K562 (cell line): ENCODE data around the gene PTCH1. TPM values are rescaled to one million over a fixed set of nuclear protein-coding genes. Genes with fewer than 3 reads are reported as not detected.
A peak's percentile ranks its signal among the peaks of the same experiment; 100 is the strongest.

ENCODE experiments used
- ATAC-seq: fragments of 200-7000 bp; cut with Tn5 transposase; 3 replicates; pipeline ENCODE4 v1.9.1; 2020; ENCODE audit warnings: moderate library complexity
- BruUV-seq: library from RNA; stranded (reverse); fragments of 400-500 nt; replicated peaks from 2 replicates; lab custom pipeline; 2021; lab: Mats Ljungman, UMichigan
- CTCF ChIA-PET: fragments of 300-600 bp; formaldehyde crosslinking; extraction: SDS; loops from one replicate; lab custom pipeline; 2021; ENCODE audit warnings: low intra/inter-chr PET ratio; lab: Yijun Ruan, JAX
- POLR2A ChIA-PET: fragments of 300-600, 350-650 bp; sonication (Branson Sonifier 250); formaldehyde crosslinking; extraction: SDS; loops from one replicate; lab custom pipeline; 2021; ENCODE audit warnings: antibody characterized with exemption, inconsistent platforms; lab: Yijun Ruan, JAX
- DNase-seq, 4 experiments: peaks; one replicate each; pipeline versions ENCODE4 v3.0.0 to v3.0.0-alpha.2; 2011 to 2018; ENCODE audit warnings: low spot score in 3 of 4, mixed read lengths in 3 of 4; ENCODE audit errors: extremely low read depth in 1 of 4
- FAIRE-seq: peaks from 2 replicates; lab custom pipeline; 2011; peaks lifted over from hg19 to GRCh38; lab: Jason Lieb, UNC
- H2AFZ ChIP-seq: 2 replicates; pipeline ENCODE4 v1.6.0; 2011; ENCODE audit warnings: low read depth, low read length, control low read depth, inconsistent platforms
- H3K27ac ChIP-seq: fragments of 200-600 bp; 3 replicates; pipeline ENCODE4 v1.8.0; 2011; ENCODE audit warnings: low read depth, mild to moderate bottlenecking, control low read depth, inconsistent platforms, low read length, moderate library complexity, mixed read lengths; ENCODE audit errors: extremely low read depth
- H3K27me3 ChIP-seq, 2 experiments: fragments of 300-600 bp in 1 of 2; 2 replicates in 1 of 2; 3 replicates in 1 of 2; pipeline versions ENCODE4 v1.6.0 to v1.8.0; 2011; ENCODE audit warnings: inconsistent platforms in 2 of 2, low read length in 2 of 2, mild to moderate bottlenecking in 1 of 2, mixed read lengths in 1 of 2, moderate library complexity in 1 of 2; ENCODE audit not compliant: control insufficient read depth in 2 of 2, insufficient read depth in 2 of 2
- H3K36me3 ChIP-seq: fragments of 300-600 bp; 3 replicates; pipeline ENCODE4 v1.8.0; 2011; ENCODE audit warnings: mild to moderate bottlenecking, low read length, inconsistent platforms; ENCODE audit not compliant: control insufficient read depth, insufficient read depth
- H3K4me1 ChIP-seq, 2 experiments: fragments of 200-600 bp in 1 of 2; replicated peaks in 1 of 2; 2 replicates in 1 of 2; 3 replicates in 1 of 2; pipeline versions ENCODE4 v1.5.1 to v1.8.0; 2011; ENCODE audit warnings: inconsistent platforms in 2 of 2, low read length in 2 of 2, mild to moderate bottlenecking in 1 of 2, mixed read lengths in 1 of 2, moderate library complexity in 1 of 2; ENCODE audit not compliant: control insufficient read depth in 2 of 2, insufficient read depth in 2 of 2
- H3K4me2 ChIP-seq: 2 replicates; pipeline ENCODE4 v1.6.1; 2011; ENCODE audit warnings: low read length, control low read depth, inconsistent platforms, mixed read lengths; ENCODE audit not compliant: insufficient read depth
- H3K4me3 ChIP-seq: fragments of 200-600 bp; sonication (generic), shearing (Covaris generic); 2 replicates; pipeline ENCODE4 v1.5.1; 2016; ENCODE audit warnings: control low read depth, inconsistent platforms
- H3K79me2 ChIP-seq: fragments of 200-600 bp; 3 replicates; pipeline ENCODE4 v1.8.0; 2011; ENCODE audit warnings: low read length, inconsistent platforms; ENCODE audit not compliant: control insufficient read depth, insufficient read depth
- H3K9ac ChIP-seq, 2 experiments: 2 replicates each; pipeline versions ENCODE4 v1.6.0 to v1.6.1; 2011; ENCODE audit warnings: low read depth in 2 of 2, low read length in 2 of 2, control low read depth in 1 of 2, inconsistent platforms in 1 of 2, mild to moderate bottlenecking in 1 of 2, mixed read lengths in 1 of 2; ENCODE audit not compliant: insufficient read depth in 1 of 2
- H3K9me1 ChIP-seq: one replicate; pipeline ENCODE4 v1.6.0; 2011; ENCODE audit warnings: inconsistent platforms, mild to moderate bottlenecking, low read length, moderate library complexity; ENCODE audit not compliant: control insufficient read depth, insufficient read depth
- H3K9me3 ChIP-seq: replicated peaks from 2 replicates; pipeline ENCODE4 v1.5.1; 2011; ENCODE audit warnings: low read depth, low read length, inconsistent platforms; ENCODE audit not compliant: control insufficient read depth, insufficient read depth
- H4K20me1 ChIP-seq: replicated peaks from 2 replicates; pipeline ENCODE4 v1.6.1; 2011; ENCODE audit warnings: low read length, inconsistent platforms, mixed read lengths; ENCODE audit not compliant: control insufficient read depth, insufficient read depth
- ARID3B ChIP-seq: fragments of 250-450 bp; sonication (Bioruptor Pico); IDR thresholded peaks from 2 replicates; pipeline ENCODE4 v1.4.0; 2020; ENCODE audit warnings: borderline replicate concordance
- CEBPB ChIP-seq: fragments of 450-650 bp; IDR thresholded peaks from 2 replicates; pipeline ENCODE4 v1.6.1; 2016; ENCODE audit warnings: missing genetic modification characterization, missing compliant biosample characterization
- SPI1 ChIP-seq: IDR thresholded peaks from 2 replicates; pipeline ENCODE4 v1.6.1; 2011; ENCODE audit warnings: low read depth, low read length, control low read depth, borderline replicate concordance
- WGBS: fragments of 100-300 bp; shearing (Covaris generic); methylation state at CpG from one replicate; pipeline ENCODE4 v1.1.6; 2016; ENCODE audit warnings: low coverage, mixed read lengths; ENCODE audit not compliant: insufficient coverage; ENCODE audit errors: missing lambda C conversion rate; 5-methylcytosine and 5-hydroxymethylcytosine counted together
- in situ Hi-C: fragments of 300-500 bp; cut with MboI; formaldehyde crosslinking; loops from 4 replicates; pipeline ENCODE4 v1.15.0; 2018; ENCODE audit warnings: inconsistent platforms, mixed read lengths
- intact Hi-C: fragments of 100-400 bp; cut with micrococcal nuclease; formaldehyde crosslinking; loops from 2 replicates; pipeline ENCODE4 v1.14.2; 2022
- polyA plus RNA-seq, 8 experiments: library from polyadenylated mRNA; depleted of rRNA in 4 of 8; stranded (reverse) in 5 of 8; unstranded in 3 of 8; fragments of >200 nt; fragmentation: Nextera tagmentation in 2 of 8; fragmentation: Illumina TruSeq in 1 of 8; extraction: Ambion mirVana in 2 of 8; extraction: Trizol in 1 of 8; gene quantifications; 2 replicates each; pipeline versions ENCODE4 v1.2.1 to v1.2.3, GENCODE V29; 2011 to 2014; ENCODE audit warnings: inconsistent platforms in 1 of 8, missing spikeins in 1 of 8
- small RNA-seq: library from RNA; depleted of rRNA; stranded (forward); fragments of <200 nt; gene quantifications from one replicate; pipeline ENCODE3, GENCODE V24; 2014
- total RNA-seq, 7 experiments: library from RNA; depleted of rRNA in 6 of 7; stranded (reverse); fragments of >200 nt in 6 of 7; fragmentation: Illumina TruSeq in 2 of 7; extraction: Trizol in 2 of 7; gene quantifications; 2 replicates each; pipeline versions ENCODE4 v1.2.1 to v1.2.3, GENCODE V29; 2011 to 2021; ENCODE audit warnings: low replicate concordance in 1 of 7

The PTCH1 gene
- total and polyA plus RNA-seq, 9 of the 15 experiments (the other 6 are each of a cell fraction or from before 2014, with no cell fraction given): 0.70 to 9.9 (median 3.8) TPM

DNA sequence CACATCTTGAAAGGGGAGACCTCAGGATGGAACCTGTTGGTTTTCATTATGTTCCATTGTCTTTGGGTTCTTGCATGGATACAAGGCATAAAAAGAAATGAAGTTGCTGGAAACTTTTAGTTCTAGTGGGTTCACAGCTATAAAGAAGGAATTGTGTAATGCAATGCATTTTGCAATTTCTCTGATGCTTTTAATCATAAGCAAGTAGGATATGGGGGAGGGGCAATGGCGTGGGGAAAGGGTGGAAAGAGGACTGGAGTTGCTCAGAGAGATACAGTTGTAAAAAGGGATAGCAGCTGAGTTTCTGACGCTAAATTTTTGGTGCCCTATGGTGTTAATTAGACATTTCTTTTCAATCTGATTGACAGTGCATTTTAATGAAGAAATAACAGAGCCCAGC, 110.7 kb downstream of the PTCH1 start:
- intact Hi-C loops (no loop called here), in situ Hi-C loops (no loop called here)
- ChIA-PET CTCF (no interaction called here), POLR2A (no interaction called here)
- Histone ChIP-seq H3K9ac (no peak overlapping the region), H3K4me3 (no peak overlapping the region), H3K9me3 (no peaks in the 10 kb centered on the region), H3K4me2 (no peak overlapping the region), H4K20me1 (no peaks in the 10 kb centered on the region), H3K4me1 (peaks cover 5 to 14% of the 10 kb centered on the region in 2 experiments; a peak in 4 of 5 replicates), H3K27me3 (0 out of 5 replicates have a peak, but pooled peaks cover 0 to 3% of the 10 kb centered on the region in 2 experiments), H3K9me1 (no peaks in the 10 kb centered on the region), H3K36me3 (no peaks in the 10 kb centered on the region), H3K27ac (no peak overlapping the region), H2AFZ (no peak overlapping the region), H3K79me2 (no peaks in the 10 kb centered on the region)
- BruUV-seq: no TSS peak
- no peak for DNase-seq
- no peak for ATAC-seq
- TF ChIP-seq CEBPB (tag) (peak; percentile 31; the same call in 1 of the 2 replicates), SPI1 (no peak)
- no peak for FAIRE-seq
- WGBS: 10% methylated on average over 2 of the region's 2 CpGs

DNA sequence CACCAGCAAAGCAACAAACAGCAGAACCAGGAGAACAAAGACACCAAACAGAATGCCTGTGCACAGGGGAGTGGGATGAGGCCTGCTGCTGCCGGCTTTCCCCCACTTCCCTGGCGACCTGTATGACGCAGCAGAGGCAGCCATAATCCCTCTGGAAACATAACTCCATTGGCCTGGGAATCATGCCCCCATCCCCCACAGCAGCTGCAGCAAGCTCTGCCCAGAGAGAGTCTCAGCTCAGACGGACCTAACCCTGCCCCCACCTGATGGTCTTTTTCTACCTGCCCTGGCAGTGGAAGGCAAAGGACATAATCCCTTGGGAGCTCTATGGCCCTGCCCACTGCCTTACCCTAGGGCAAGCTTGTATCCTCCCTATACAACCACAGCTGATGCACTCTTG, 117.5 kb downstream of the PTCH1 start:
- Histone ChIP-seq H3K27me3 (no peaks in the 10 kb centered on the region), H3K9me1 (no peaks in the 10 kb centered on the region), H2AFZ (no peak overlapping the region), H3K79me2 (no peaks in the 10 kb centered on the region), H4K20me1 (no peaks in the 10 kb centered on the region), H3K9me3 (no peaks in the 10 kb centered on the region), H3K4me2 (no peak overlapping the region), H3K27ac (no peak overlapping the region), H3K4me1 (no peaks in the 10 kb centered on the region)
- 21% methylated on average over 4 of the region's 4 CpGs for WGBS
- FAIRE-seq: no peak
- POLR2A ChIA-PET: no interaction called here
- ATAC-seq: no peak
- in situ Hi-C loops: no loop called here
- DNase-seq: no peak
- TF ChIP-seq ARID3B (CRISPR knock-in tag): no peak
- TF ChIP-seq, all 486 proteins: peak for 0
- H3K4me3 ChIP-seq: no peak overlapping the region
- intact Hi-C loops: no loop called here
- no peak overlapping the region for H3K9ac ChIP-seq
- CTCF ChIA-PET: no interaction called here
- BruUV-seq: no TSS peak
- H3K36me3 ChIP-seq: no peaks in the 10 kb centered on the region

Small RNAs within 50 kb of the gene (small RNA-seq; reads per million reads assigned to genes)
- not detected for gene MT1P1

Other genes starting within 250 kb of the PTCH1 start
- gene FANCC, start 199.3 kb downstream of the PTCH1 start, total RNA-seq (2014; rRNA removed): 9.1 and 10.2 TPM in 2 replicates
- gene FANCC, start 199.3 kb downstream of the PTCH1 start, total RNA-seq (2014; rRNA removed; fragmentation: Illumina TruSeq; extraction: Trizol): 14.4 and 16.0 TPM in 2 replicates
- 11.8 and 14.2 TPM in 2 replicates for gene FANCC, start 199.3 kb downstream of the PTCH1 start, total RNA-seq (2015; rRNA removed; fragmentation: Illumina TruSeq; extraction: Trizol)
- gene FANCC, start 199.3 kb downstream of the PTCH1 start, total RNA-seq (2021): 14.1 and 16.8 TPM in 2 replicates
- gene FANCC, start 199.3 kb downstream of the PTCH1 start, polyA plus RNA-seq (2011; rRNA removed): 14.1 and 18.4 TPM in 2 replicates
- gene FANCC, start 199.3 kb downstream of the PTCH1 start, polyA plus RNA-seq (2014; fragmentation: Illumina TruSeq; extraction: Trizol): 12.6 and 14.3 TPM in 2 replicates
- gene FANCC, start 199.3 kb downstream of the PTCH1 start, polyA plus RNA-seq (2014; fragmentation: Nextera tagmentation; extraction: Ambion mirVana): 1 to 10 TPM; 4.6 to 5.7 TPM
- gene FANCC, start 199.3 kb downstream of the PTCH1 start, polyA plus RNA-seq (2014; rRNA removed): 10.7 and 11.3 TPM in 2 replicates